ENCODE data around the gene DNAH1.

DNA sequence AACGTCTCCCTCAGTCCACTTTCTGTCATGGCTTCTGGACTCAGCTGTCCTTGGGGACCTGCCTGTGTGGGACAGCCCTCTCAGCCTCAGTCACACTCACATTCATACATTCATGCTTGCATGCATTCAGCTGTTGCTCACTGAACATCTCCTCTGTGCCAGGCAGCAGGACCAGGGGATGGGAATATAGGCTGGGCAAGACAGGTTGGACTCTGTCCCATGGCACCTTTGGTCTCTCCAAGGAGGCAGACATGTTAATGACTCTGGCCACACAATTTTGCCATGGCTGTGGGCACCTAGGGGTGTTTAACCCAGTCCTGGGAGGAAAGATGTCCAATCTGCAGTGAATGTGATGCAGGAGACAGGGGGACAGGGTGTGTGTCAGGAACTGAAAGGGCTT, 7.8 kb upstream of the DNAH1 start:
- TF ChIP-seq, protein P1, sequence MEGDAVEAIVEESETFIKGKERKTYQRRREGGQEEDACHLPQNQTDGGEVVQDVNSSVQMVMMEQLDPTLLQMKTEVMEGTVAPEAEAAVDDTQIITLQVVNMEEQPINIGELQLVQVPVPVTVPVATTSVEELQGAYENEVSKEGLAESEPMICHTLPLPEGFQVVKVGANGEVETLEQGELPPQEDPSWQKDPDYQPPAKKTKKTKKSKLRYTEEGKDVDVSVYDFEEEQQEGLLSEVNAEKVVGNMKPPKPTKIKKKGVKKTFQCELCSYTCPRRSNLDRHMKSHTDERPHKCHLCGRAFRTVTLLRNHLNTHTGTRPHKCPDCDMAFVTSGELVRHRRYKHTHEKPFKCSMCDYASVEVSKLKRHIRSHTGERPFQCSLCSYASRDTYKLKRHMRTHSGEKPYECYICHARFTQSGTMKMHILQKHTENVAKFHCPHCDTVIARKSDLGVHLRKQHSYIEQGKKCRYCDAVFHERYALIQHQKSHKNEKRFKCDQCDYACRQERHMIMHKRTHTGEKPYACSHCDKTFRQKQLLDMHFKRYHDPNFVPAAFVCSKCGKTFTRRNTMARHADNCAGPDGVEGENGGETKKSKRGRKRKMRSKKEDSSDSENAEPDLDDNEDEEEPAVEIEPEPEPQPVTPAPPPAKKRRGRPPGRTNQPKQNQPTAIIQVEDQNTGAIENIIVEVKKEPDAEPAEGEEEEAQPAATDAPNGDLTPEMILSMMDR (conservative IDR thresholded peaks at IDR 0.05; ENCODE audit: low read length): no peak
- no peak for TF ChIP-seq EZH2phosphoT487 (IDR thresholded peaks at IDR 0.05; ENCODE audit: borderline replicate concordance, low read depth, low read length)
